A673 (cell line): ENCODE results near the gene OPRL1. TPM values are rescaled to one million over a fixed set of nuclear protein-coding genes. Genes with fewer than 3 reads are reported as not detected.

Source experiments
- BruUV-seq: library from RNA; stranded (reverse); fragments of 400-500 nt; replicated peaks from 2 replicates; lab custom pipeline; 2021; lab: Mats Ljungman, UMichigan
- CTCF ChIA-PET: fragments of 300-600 bp; sonication (Branson Sonifier 250); formaldehyde crosslinking; loops from one replicate; lab custom pipeline; 2022; ENCODE audit warnings: antibody characterized with exemption; lab: Charles Lee
- POLR2A ChIA-PET: fragments of 300-600 bp; sonication (Branson Sonifier 250); formaldehyde crosslinking; loops from one replicate; lab custom pipeline; 2022; ENCODE audit warnings: antibody characterized with exemption; ENCODE audit not compliant: low non-redundant PET; lab: Charles Lee
- DNase-seq: peaks from one replicate; pipeline ENCODE4 v3.0.0-alpha.2; 2015; ENCODE audit warnings: low spot score
- H3K27ac ChIP-seq: fragments of 200-600 bp; sonication (generic); 2 replicates; pipeline ENCODE4 v1.5.1; 2016; ENCODE audit warnings: mixed run types, low read depth, mild to moderate bottlenecking, mixed read lengths, antibody characterized with exemption, low read length; ENCODE audit not compliant: poor library complexity, severe bottlenecking
- H3K27me3 ChIP-seq: fragments of 200-600 bp; sonication (generic); replicated peaks from 2 replicates; pipeline ENCODE4 v1.6.1; 2017; ENCODE audit warnings: mixed run types, low read depth, mild to moderate bottlenecking, mixed read lengths, antibody characterized with exemption, low read length; ENCODE audit not compliant: insufficient read depth, poor library complexity
- H3K36me3 ChIP-seq: fragments of 200-600 bp; sonication (generic); 2 replicates; pipeline ENCODE4 v1.6.1; 2016; ENCODE audit warnings: mixed run types, mild to moderate bottlenecking, mixed read lengths, antibody characterized with exemption, low read length; ENCODE audit not compliant: insufficient read depth, poor library complexity, severe bottlenecking
- H3K4me1 ChIP-seq: fragments of 200-600 bp; sonication (generic); 2 replicates; pipeline ENCODE4 v1.6.1; 2017; ENCODE audit warnings: mixed run types, mild to moderate bottlenecking, mixed read lengths, antibody characterized with exemption, low read length; ENCODE audit not compliant: insufficient read depth, poor library complexity, severe bottlenecking
- H3K4me3 ChIP-seq: fragments of 200-600 bp; sonication (generic); 2 replicates; pipeline ENCODE4 v1.5.1; 2016; ENCODE audit warnings: low read depth, mixed run types, mild to moderate bottlenecking, mixed read lengths, low read length; ENCODE audit not compliant: poor library complexity, severe bottlenecking
- H3K9me3 ChIP-seq: fragments of 200-600 bp; sonication (generic); 2 replicates; pipeline ENCODE4 v1.6.1; 2016; ENCODE audit warnings: mixed run types, low read depth, mild to moderate bottlenecking, mixed read lengths, antibody characterized with exemption, low read length; ENCODE audit not compliant: poor library complexity, severe bottlenecking
- EZH2 ChIP-seq: fragments of 200-600 bp; sonication (generic); IDR thresholded peaks from 2 replicates; pipeline ENCODE4 v1.6.1; 2017; ENCODE audit warnings: borderline replicate concordance, low read depth, mild to moderate bottlenecking, mixed read lengths, antibody characterized with exemption, low read length; ENCODE audit not compliant: poor library complexity, severe bottlenecking
- intact Hi-C: fragments of 100-400 bp; cut with micrococcal nuclease; formaldehyde crosslinking; loops from one replicate; pipeline ENCODE4 v1.10.0; 2022; ENCODE audit not compliant: unreplicated experiment
- total RNA-seq: library from RNA; stranded (reverse); gene quantifications from 2 replicates; pipeline ENCODE4 v1.2.3, GENCODE V29; 2021
- TF ChIP-seq, protein P1 (sequence below): fragments of 300-800, 200-600 bp; sonication (generic); conservative IDR thresholded peaks from 2 replicates; pipeline ENCODE4 v1.5.1; 2017; ENCODE audit warnings: low read depth, mild to moderate bottlenecking, antibody characterized with exemption, low read length, moderate library complexity, mixed read lengths

OPRL1 gene
- total RNA-seq, 1 experiment from 2014 or later, result 0.32 TPM

GRCh38 chr20:64092258-64093012 is 12.6 kb downstream of the OPRL1 start:
- Histone ChIP-seq H3K36me3 (no peaks in the 10 kb centered on the region), H3K4me3 (no peak overlapping the region), H3K27ac (no peak overlapping the region), H3K9me3 (no peaks in the 10 kb centered on the region), H3K4me1 (no peaks in the 10 kb centered on the region), H3K27me3 (no peaks in the 10 kb centered on the region)
- intact Hi-C loops, result no loop called here
- no peak for TF ChIP-seq EZH2
- no TSS peak for BruUV-seq
- POLR2A ChIA-PET, result no interaction called here
- no peak for DNase-seq
- CTCF ChIA-PET, result interaction anchor here (0.6 kb wide), 1 partner anchor 10 kb away, joined by 10 read pairs; no protein-coding TSS in a partner anchor

DNA sequence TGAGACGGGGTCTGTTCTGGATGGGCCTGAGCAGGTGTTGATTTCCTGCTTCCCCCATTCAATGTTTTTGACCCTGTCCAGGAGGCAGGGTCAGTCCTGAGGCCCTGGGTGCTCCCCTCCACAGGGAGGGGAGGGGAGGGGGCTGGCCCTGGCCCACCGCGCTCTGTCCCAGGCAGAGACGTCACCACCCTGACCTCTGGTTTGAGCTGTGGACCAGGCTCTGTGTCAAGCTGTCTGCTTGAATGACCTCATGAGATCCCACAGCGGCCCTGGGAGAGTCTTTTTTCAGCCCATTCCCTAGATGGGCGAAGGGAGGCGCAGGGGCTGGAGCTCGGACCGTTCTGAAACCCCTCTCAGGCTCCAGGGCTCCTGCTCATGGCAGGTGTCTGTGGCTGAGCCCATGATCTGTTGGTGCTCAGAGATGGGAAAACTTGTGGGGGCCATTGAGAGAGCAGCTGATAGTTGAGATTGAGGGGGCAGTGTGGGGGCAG is 13.2 kb downstream of the OPRL1 start:
- Histone ChIP-seq H3K27ac (no peak overlapping the region), H3K27me3 (no peaks in the 10 kb centered on the region), H3K4me3 (no peak overlapping the region), H3K9me3 (no peaks in the 10 kb centered on the region), H3K36me3 (no peaks in the 10 kb centered on the region), H3K4me1 (no peaks in the 10 kb centered on the region)
- ChIA-PET POLR2A (no interaction called here), CTCF (no interaction called here)
- TF ChIP-seq, protein P1, sequence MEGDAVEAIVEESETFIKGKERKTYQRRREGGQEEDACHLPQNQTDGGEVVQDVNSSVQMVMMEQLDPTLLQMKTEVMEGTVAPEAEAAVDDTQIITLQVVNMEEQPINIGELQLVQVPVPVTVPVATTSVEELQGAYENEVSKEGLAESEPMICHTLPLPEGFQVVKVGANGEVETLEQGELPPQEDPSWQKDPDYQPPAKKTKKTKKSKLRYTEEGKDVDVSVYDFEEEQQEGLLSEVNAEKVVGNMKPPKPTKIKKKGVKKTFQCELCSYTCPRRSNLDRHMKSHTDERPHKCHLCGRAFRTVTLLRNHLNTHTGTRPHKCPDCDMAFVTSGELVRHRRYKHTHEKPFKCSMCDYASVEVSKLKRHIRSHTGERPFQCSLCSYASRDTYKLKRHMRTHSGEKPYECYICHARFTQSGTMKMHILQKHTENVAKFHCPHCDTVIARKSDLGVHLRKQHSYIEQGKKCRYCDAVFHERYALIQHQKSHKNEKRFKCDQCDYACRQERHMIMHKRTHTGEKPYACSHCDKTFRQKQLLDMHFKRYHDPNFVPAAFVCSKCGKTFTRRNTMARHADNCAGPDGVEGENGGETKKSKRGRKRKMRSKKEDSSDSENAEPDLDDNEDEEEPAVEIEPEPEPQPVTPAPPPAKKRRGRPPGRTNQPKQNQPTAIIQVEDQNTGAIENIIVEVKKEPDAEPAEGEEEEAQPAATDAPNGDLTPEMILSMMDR, result no peak
- no peak for TF ChIP-seq EZH2
- intact Hi-C loops, result no loop called here
- BruUV-seq, result no TSS peak
- no peak for DNase-seq

GRCh38 chr20:64095455-64095854 is 15.6 kb downstream of the OPRL1 start:
- intact Hi-C loops, result no loop called here
- H3K9me3 ChIP-seq, result no peaks in the 10 kb centered on the region

More at GRCh38 chr20:64095455-64095854, 15.6 kb downstream of the OPRL1 start:
- POLR2A ChIA-PET, result no interaction called here
- Histone ChIP-seq H3K27ac (no peak overlapping the region), H3K36me3 (no peaks in the 10 kb centered on the region), H3K27me3 (no peaks in the 10 kb centered on the region), H3K4me1 (no peaks in the 10 kb centered on the region), H3K4me3 (no peak overlapping the region)
- no TSS peak for BruUV-seq
- CTCF ChIA-PET, result no interaction called here
- no peak for DNase-seq
- TF ChIP-seq, protein P1, result no peak
- no peak for TF ChIP-seq EZH2
